ENCODE measurements around the gene DHRS1. TPM values are rescaled to one million over a fixed set of nuclear protein-coding genes. Genes with fewer than 3 reads are reported as not detected.

The DHRS1 gene
- total and polyA plus RNA-seq, 2 of the 4 experiments (the other 2 are of a cell fraction): 15.8 to 38.6 TPM

DNA sequence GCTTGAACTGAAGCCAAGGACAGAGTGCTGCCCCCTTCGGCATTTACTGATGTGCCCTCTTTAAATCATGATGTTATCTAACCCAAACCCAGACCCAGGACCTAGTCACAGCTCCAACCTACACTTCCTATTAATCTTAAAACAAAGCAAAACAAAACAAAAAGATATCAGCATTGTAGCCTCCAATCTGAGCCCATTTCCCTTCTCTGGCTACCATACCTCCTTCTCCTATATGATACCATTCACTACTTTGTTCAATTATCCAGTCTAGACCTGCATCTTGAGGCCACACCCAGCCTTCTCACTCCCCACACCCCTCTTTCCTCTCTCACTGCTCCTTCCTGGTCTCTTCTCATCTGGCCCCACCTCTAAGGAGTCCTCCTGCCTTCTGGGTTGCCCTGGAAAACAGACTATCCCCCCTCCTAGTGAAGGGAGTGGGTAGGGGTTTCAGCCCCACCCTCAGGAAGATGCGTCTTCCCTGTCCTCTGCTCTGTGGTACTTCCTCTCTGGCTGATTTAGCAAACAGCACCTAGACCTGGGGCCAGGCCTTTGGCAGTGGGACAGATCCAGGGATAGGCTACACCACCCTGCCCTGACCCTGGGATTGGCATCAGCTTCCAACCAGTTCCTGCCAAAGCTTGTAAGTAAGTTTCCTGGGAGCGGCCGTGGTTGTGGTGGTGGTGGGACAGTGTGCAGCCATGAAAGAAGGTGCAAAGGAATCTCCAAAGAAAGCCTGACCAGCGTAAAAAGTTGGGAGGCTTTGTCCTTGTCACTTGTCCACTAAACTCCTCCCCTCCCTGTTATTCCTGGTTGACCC lies 15.0 kb upstream of the DHRS1 start:
- Histone ChIP-seq H2AK9ac (replicated peaks; ENCODE audit: low read depth, low read length, poor library complexity) (no peak overlapping the region), H3K79me1 (ENCODE audit: low read depth in 1 of 2, low read length in 2 of 2) (no peaks in the 10 kb centered on the region), H3K27me3 (ENCODE audit: control insufficient read depth, insufficient read depth, low read length) (peaks cover 28% of the 10 kb centered on the region), H3K14ac (replicated peaks; ENCODE audit: low read depth, low read length) (no peak overlapping the region), H3K56ac (ENCODE audit: extremely low read depth, insufficient read depth, low read length) (no peak overlapping the region), H2BK120ac (ENCODE audit: low read depth, low read length) (no peak overlapping the region), H3K27ac (ENCODE audit: insufficient read depth, low read length) (no peak overlapping the region), H2BK15ac (ENCODE audit: low read depth, low read length) (no peak overlapping the region), H3K4me1 (ENCODE audit: control insufficient read depth, insufficient read depth, low read length) (peaks cover 10% of the 10 kb centered on the region; the same call in 1 of the 2 replicates), H2AK5ac (ENCODE audit: low read depth, low read length) (no peak overlapping the region), H2BK20ac (ENCODE audit: low read depth, low read length) (no peak overlapping the region), H4K8ac (ENCODE audit: low read depth in 2 of 2, low read length in 2 of 2) (no peak overlapping the region), H3K18ac (ENCODE audit: low read depth, low read length) (no peak overlapping the region), H3K4me2 (ENCODE audit: low read depth, low read length) (no peak overlapping the region), H2BK5ac (ENCODE audit: low read depth, low read length, poor library complexity, severe bottlenecking) (no peak overlapping the region), H3K9me3 (ENCODE audit: control insufficient read depth, insufficient read depth, low read length) (no peaks in the 10 kb centered on the region), H3K4me3 (ENCODE audit: insufficient read depth, low read depth, low read length) (no peak overlapping the region), H3K4ac (ENCODE audit: low read depth, low read length) (no peak overlapping the region), H4K20me1 (ENCODE audit: insufficient read depth, low read length) (no peaks in the 10 kb centered on the region; the same call in 1 of the 2 replicates), H3K23ac (ENCODE audit: low read depth, low read length) (no peak overlapping the region), H3K36me3 (ENCODE audit: control insufficient read depth, insufficient read depth, low read length) (no peaks in the 10 kb centered on the region), H2AFZ (replicated peaks; ENCODE audit: low read length, poor library complexity) (no peak overlapping the region), H3K9me1 (ENCODE audit: insufficient read depth, low read length) (peaks cover 11% of the 10 kb centered on the region), H4K91ac (ENCODE audit: insufficient read depth, low read depth, low read length) (no peak overlapping the region), H3K9ac (ENCODE audit: low read depth, low read length) (no peak overlapping the region), H4K5ac (ENCODE audit: low read depth, low read length) (no peak overlapping the region)
- TF ChIP-seq FOS (IDR thresholded peaks at IDR 0.05; ENCODE audit: low read depth, low read length) (no peak), SMC3 (IDR thresholded peaks at IDR 0.05; ENCODE audit: low read depth, low read length) (no peak), RCOR1 (IDR thresholded peaks at IDR 0.05; ENCODE audit: insufficient replicate concordance, low read length) (no peak)
- TF ChIP-seq, protein P1, sequence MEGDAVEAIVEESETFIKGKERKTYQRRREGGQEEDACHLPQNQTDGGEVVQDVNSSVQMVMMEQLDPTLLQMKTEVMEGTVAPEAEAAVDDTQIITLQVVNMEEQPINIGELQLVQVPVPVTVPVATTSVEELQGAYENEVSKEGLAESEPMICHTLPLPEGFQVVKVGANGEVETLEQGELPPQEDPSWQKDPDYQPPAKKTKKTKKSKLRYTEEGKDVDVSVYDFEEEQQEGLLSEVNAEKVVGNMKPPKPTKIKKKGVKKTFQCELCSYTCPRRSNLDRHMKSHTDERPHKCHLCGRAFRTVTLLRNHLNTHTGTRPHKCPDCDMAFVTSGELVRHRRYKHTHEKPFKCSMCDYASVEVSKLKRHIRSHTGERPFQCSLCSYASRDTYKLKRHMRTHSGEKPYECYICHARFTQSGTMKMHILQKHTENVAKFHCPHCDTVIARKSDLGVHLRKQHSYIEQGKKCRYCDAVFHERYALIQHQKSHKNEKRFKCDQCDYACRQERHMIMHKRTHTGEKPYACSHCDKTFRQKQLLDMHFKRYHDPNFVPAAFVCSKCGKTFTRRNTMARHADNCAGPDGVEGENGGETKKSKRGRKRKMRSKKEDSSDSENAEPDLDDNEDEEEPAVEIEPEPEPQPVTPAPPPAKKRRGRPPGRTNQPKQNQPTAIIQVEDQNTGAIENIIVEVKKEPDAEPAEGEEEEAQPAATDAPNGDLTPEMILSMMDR (conservative IDR thresholded peaks at IDR 0.05; ENCODE audit: low read depth, low read length): no peak
- no peak for ATAC-seq (ENCODE audit: low read depth)
- CTCF ChIA-PET: no interaction called here
- POLR2A ChIA-PET (ENCODE audit: unreplicated experiment): no interaction called here
- in situ Hi-C loops (cut with MboI; ENCODE audit: low sequenced_read_pairs): no loop called here
- WGBS, 2 experiments (ENCODE audit: extremely low coverage in 2 of 2, insufficient read length in 1 of 2): no CpG with 5 or more reads among the region's 5 CpGs
- DNase-seq: no peak
- no TSS peak for BruUV-seq (replicated peaks)
- dilution Hi-C loops (cut with HindIII; ENCODE audit: low sequenced_read_pairs, unreplicated experiment): no loop called here
- intact Hi-C loops (cut with micrococcal nuclease): no loop called here
